ENCODE measurements around the gene THRB.

DNA sequence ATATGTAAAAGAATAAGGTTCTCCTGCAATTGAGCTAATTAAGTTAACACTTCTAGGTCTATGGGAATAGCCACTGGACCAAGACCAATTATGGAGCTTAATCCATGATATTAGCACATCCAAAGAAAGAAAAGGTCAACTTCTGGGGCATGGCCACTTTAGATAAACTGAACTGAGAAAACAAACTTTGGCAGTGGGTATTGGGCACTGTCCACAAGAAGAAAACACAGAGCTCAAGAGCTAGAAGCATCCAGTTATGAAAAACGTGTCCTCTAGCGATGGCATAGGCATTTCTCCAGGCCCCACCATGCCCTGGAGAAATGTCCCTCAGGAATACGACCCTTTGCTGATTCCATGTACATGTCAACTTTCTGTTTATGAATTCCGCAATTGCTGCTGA, 87.8 kb downstream of the THRB start:
- TF ChIP-seq, protein P1, sequence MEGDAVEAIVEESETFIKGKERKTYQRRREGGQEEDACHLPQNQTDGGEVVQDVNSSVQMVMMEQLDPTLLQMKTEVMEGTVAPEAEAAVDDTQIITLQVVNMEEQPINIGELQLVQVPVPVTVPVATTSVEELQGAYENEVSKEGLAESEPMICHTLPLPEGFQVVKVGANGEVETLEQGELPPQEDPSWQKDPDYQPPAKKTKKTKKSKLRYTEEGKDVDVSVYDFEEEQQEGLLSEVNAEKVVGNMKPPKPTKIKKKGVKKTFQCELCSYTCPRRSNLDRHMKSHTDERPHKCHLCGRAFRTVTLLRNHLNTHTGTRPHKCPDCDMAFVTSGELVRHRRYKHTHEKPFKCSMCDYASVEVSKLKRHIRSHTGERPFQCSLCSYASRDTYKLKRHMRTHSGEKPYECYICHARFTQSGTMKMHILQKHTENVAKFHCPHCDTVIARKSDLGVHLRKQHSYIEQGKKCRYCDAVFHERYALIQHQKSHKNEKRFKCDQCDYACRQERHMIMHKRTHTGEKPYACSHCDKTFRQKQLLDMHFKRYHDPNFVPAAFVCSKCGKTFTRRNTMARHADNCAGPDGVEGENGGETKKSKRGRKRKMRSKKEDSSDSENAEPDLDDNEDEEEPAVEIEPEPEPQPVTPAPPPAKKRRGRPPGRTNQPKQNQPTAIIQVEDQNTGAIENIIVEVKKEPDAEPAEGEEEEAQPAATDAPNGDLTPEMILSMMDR (IDR thresholded peaks at IDR 0.05) = no peak
- TF ChIP-seq EHMT2 (IDR thresholded peaks at IDR 0.05; ENCODE audit: low read depth) (no peak), FOSL2 (IDR thresholded peaks at IDR 0.05) (no peak), FOSL2 (CRISPR knock-in tag; IDR thresholded peaks at IDR 0.05) (no peak), RCOR1 (IDR thresholded peaks at IDR 0.05; ENCODE audit: low read depth, low read length) (no peak), MAZ (IDR thresholded peaks at IDR 0.05; ENCODE audit: borderline replicate concordance, low read depth, low read length) (no peak), POLR2A (IDR thresholded peaks at IDR 0.05; ENCODE audit: low read length) (no peak), CBX8 (IDR thresholded peaks at IDR 0.05) (no peak), ESRRA (IDR thresholded peaks at IDR 0.05; ENCODE audit: borderline replicate concordance, low read length) (no peak), KDM1A (IDR thresholded peaks at IDR 0.05; ENCODE audit: low read depth) (no peak), ZFP36 (IDR thresholded peaks at IDR 0.05; ENCODE audit: borderline replicate concordance, partially characterized antibody) (no peak)
- TF ChIP-seq, protein P2, sequence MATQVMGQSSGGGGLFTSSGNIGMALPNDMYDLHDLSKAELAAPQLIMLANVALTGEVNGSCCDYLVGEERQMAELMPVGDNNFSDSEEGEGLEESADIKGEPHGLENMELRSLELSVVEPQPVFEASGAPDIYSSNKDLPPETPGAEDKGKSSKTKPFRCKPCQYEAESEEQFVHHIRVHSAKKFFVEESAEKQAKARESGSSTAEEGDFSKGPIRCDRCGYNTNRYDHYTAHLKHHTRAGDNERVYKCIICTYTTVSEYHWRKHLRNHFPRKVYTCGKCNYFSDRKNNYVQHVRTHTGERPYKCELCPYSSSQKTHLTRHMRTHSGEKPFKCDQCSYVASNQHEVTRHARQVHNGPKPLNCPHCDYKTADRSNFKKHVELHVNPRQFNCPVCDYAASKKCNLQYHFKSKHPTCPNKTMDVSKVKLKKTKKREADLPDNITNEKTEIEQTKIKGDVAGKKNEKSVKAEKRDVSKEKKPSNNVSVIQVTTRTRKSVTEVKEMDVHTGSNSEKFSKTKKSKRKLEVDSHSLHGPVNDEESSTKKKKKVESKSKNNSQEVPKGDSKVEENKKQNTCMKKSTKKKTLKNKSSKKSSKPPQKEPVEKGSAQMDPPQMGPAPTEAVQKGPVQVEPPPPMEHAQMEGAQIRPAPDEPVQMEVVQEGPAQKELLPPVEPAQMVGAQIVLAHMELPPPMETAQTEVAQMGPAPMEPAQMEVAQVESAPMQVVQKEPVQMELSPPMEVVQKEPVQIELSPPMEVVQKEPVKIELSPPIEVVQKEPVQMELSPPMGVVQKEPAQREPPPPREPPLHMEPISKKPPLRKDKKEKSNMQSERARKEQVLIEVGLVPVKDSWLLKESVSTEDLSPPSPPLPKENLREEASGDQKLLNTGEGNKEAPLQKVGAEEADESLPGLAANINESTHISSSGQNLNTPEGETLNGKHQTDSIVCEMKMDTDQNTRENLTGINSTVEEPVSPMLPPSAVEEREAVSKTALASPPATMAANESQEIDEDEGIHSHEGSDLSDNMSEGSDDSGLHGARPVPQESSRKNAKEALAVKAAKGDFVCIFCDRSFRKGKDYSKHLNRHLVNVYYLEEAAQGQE (IDR thresholded peaks at IDR 0.05) = no peak
- TF ChIP-seq, protein P3, sequence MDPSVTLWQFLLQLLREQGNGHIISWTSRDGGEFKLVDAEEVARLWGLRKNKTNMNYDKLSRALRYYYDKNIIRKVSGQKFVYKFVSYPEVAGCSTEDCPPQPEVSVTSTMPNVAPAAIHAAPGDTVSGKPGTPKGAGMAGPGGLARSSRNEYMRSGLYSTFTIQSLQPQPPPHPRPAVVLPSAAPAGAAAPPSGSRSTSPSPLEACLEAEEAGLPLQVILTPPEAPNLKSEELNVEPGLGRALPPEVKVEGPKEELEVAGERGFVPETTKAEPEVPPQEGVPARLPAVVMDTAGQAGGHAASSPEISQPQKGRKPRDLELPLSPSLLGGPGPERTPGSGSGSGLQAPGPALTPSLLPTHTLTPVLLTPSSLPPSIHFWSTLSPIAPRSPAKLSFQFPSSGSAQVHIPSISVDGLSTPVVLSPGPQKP (IDR thresholded peaks at IDR 0.05; ENCODE audit: low read depth, low read length) = no peak
